HG03139 (cell line): Measurements from ENCODE around the gene DOLPP1.

ENCODE experiments used
- ATAC-seq: cut with Tn5 transposase; IDR thresholded peaks from one replicate; pipeline ENCODE4 v1.9.1; 2021; ENCODE audit not compliant: unreplicated experiment

The DOLPP1 gene

GRCh38 chr9:129136446-129137035 is 55.6 kb downstream of the DOLPP1 start:
- ATAC-seq = no peak

- no peak for ATAC-seq
Measured at GRCh38 chr9:129137292-129138143, 56.6 kb downstream of the DOLPP1 start.

GRCh38 chr9:129138144-129138462 is 57.2 kb downstream of the DOLPP1 start:
- no peak for ATAC-seq

GRCh38 chr9:129138476-129139232 is 57.7 kb downstream of the DOLPP1 start:
- ATAC-seq = no peak

GRCh38 chr9:129139233-129139992 is 58.5 kb downstream of the DOLPP1 start:
- ATAC-seq = peak; percentile 33

GRCh38 chr9:129139993-129140396 is 59.1 kb downstream of the DOLPP1 start:
- ATAC-seq = peak; percentile 38
